SHP77 (cell line): ENCODE measurements around the gene TUBGCP6.

Source experiments
- DNase-seq, 2 experiments: peaks; one replicate each; lab custom pipeline; 2025; lab: John Stamatoyannopoulos, UW

TUBGCP6 gene

DNA sequence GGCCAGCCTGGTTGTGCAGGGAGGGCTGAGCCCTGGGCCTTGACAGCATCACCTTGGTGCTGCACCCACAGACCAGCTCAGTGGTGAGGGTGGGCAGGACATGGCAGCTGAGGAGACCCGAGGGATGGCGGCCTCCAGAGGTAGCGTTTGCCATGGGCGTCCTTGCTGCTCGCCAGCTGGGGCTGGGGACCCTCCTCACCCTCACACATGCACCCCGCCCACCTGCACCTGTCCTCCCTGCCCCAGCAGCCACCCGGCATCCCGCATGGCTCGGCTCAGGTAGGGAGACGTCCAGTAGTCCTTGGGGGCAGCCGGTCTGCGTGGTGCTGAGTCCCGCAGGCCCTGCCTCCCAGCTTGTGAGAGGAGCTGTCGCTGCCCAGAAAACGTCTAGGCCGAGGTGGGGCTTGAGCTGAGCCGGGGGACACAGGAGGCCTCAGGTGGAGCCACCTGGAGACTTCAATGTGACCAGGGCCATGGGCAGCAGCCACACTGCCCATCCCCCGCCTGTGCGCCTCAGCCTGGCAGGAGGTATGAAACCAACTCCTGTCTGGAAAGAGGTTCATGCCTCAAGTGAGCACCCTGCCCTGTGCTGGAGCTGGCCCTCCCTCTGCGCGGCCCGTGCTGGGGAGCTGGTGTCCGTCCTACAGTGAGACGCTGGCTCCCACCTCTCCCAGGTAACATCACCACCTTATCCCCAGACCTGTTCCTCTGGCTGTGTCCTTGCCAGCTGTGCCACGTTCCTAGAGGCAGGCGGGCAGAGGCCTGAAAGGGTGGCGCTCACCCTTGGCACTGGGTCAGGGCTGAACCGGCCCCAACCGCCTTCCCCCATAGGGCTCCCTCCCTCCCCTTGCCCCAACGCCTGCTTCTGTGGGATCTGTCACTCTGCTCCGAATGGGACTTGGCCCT, 62.4 kb downstream of the TUBGCP6 start:
- no peak for DNase-seq

GRCh38 chr22:50180727-50181521, 63.9 kb downstream of the TUBGCP6 start:
- DNase-seq: no peak

DNA sequence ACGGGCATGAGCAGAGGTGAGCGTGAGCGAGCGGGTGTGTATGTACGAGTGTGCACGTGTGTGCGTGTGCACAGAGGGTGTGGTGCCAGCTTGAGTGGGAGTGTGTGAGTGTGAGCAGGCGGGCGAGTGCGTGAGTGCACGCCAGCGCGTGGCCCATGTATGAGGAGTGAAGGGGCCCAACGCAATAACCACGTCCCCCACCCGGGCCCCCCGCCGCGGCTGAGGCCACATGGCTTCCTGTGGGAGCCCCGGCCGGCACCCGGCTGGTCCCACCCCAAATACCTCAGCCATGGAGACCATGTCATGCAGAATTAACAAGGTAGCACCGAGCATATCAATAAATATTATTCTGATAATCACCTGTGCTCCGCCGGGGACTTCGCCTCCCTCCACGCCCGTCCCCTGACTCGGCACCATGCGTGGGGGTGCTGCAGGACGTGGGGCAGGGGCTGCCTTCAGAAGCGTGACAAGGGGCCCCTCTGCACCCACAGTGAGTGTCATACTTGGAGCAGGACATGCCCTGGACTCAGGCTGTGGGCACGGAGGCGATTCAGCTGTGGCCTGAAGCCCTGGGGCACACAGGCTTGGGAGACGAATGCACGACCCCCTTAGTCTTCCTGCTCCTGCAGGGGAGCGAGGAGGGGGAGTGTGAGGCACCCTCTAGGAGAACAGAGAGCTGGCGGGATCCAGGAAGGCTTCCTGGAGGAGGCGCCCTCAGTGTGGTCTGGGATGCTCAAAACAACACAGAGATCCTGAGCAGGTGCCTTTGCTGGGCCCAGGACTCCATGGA, 64.7 kb downstream of the TUBGCP6 start:
- no peak for DNase-seq

GRCh38 chr22:50178871-50179869, 65.7 kb downstream of the TUBGCP6 start:
- no peak for DNase-seq

DNA sequence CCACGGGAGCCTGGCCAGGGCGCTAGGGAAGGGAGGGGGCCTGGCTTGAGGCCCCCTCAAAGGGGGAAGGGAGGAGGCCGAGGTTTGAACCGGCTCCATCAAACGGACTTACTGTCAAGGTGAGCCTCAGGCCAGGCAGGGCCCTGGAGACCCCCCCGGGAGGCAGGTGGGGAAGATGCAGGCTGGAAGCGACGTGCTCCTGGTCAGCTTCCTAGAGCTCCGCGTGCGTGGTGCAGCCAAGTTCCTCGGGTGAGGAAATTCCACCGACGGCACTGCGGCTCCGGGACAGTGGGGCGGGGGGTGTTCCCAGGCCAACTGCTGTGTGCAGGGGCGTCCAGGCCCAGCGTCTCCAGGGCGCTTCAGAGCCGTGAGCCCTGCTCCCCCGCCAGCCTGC, 66.4 kb downstream of the TUBGCP6 start:
- no peak for DNase-seq

GRCh38 chr22:50177537-50178470, 67.0 kb downstream of the TUBGCP6 start:
- no peak for DNase-seq

DNA sequence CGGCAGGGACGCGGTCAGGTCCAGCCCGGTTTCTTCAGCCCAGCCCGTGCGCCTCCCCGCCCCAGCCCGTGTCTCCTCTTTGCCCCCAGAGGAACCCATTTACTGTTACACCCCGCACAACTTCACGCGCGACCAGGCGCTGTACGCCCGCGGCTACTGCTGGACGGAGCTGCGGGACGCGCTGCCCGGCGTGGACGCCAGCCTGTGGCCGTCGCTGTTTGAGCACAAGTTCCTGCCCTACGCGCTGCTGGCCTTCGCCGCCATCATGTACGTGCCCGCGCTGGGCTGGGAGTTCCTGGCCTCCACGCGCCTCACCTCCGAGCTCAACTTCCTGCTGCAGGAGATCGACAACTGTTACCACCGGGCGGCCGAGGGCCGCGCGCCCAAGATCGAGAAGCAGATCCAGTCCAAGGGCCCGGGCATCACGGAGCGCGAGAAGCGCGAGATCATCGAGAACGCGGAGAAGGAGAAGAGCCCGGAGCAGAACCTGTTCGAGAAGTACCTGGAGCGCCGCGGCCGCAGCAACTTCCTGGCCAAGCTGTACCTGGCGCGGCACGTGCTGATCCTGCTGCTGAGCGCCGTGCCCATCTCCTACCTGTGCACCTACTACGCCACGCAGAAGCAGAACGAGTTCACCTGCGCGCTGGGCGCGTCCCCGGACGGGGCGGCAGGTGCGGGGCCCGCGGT, 67.8 kb downstream of the TUBGCP6 start:
- DNase-seq: no peak

GRCh38 chr22:50175921-50176849, 68.6 kb downstream of the TUBGCP6 start:
- DNase-seq: no peak

GRCh38 chr22:50175191-50175461, 69.7 kb downstream of the TUBGCP6 start:
- no peak for DNase-seq

DNA sequence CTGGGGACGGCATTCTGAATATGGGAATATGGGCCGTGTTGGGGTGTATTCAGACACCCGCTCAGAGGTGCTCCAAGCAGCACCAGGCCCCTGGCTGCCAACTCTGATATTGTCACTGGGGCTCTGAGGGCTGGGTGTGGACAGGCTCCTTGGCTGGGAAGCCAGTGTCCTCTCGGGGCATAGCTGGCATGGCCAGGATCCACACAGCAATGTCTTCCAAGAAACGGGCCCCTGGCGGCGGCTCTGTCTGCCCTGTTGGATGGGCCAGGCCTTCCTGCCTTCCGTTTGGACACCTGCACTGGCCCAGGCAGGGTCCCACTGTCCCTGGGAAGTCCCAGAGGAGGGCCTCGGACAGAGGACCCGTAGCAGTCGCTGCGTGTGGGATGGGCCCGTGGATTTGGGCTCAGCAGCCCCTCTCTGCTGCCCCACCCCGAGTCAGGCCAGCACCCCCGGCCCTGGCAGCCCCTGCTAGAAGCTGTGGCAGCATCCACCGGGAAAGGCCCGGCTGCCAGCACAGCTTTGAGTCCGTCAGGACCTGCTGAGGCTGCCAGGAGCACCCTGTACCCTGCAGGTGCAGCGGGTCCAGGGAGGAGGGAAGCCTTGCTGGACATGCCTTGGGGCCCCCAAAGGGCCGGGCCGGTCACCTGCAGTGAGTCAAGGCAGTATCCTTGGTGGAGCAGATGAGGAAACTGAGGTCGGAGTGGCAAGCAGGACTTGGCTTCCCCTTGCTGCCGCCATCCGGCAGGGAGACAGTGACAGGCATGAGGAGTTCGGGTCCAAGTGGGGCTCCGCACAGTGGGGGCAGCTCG, 70.2 kb downstream of the TUBGCP6 start:
- DNase-seq: no peak

- no peak for DNase-seq
Observed at GRCh38 chr22:50173983-50174355, 70.9 kb downstream of the TUBGCP6 start.

- DNase-seq: no peak
Observed at GRCh38 chr22:50173311-50173982, 71.4 kb downstream of the TUBGCP6 start.

DNA sequence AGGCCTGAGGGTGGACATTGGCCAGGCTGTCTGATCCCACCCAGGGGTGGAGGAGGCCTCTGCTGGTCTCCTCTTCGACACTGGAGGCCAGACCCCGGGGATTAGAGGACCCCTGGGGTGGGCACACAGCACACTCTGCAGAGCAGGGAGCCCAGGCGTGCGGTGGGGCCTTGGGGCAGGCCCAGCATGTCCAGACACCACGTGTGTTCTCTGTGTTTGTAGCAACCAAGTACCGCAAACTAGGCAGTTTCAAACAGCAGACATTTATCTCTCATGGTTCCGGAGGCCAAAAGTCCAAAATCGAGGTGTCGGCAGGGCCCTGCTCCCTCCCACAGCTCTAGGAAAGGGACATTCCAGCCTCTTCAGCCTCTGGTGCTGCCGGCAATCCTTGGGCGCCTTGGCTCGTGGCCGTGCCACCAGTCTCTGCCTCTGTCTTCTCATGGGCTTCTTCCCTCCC, 72.8 kb downstream of the TUBGCP6 start:
- DNase-seq: no peak

DNA sequence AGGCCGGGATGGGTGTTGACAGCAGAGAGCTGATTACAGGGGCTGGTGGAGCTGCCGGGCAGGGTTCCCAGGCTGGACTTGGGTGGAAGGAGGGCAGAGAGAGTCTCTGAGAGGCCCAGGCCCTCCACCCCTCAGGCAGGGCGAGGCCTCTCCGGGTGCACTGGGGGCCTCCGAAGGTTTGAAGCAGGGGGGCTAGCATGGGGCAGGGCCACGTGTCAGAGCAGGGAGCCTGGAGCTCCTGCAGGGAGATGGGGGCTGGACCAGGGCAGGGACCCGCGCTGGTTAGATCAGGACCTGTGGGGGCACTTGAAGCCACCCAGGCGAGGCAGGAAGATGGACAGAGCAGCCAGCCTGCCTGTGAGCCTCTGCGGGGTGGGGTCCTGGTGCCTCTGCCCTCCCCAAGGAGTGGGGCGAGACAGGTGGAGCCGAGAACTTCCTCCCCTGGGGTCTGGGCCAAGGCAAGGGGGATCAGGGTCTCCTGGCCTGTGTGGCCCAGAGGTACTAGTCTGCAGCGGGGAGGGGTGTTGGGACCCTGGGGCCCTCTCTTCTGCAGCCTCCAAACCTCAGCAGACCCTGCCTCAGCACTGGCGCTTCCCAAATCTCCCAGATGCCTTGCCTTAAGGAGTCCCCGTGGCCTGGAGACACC, 73.4 kb downstream of the TUBGCP6 start:
- DNase-seq: no peak

GRCh38 chr22:50170453-50171318, 74.1 kb downstream of the TUBGCP6 start, which contains the start of gene PANX2:
TSS of gene PANX2 (plus strand) at chr22:50170731. CDS start at chr22:50170731, 0 bp downstream.
- DNase-seq: no peak
